GM19351 (cell line): ENCODE measurements around the gene CYP2W1.
A peak's percentile ranks its signal among the peaks of the same experiment; 100 is the strongest.

ENCODE experiments used
- ATAC-seq: cut with Tn5 transposase; IDR thresholded peaks from one replicate; pipeline ENCODE4 v1.9.1; 2021; ENCODE audit warnings: mild to moderate bottlenecking, moderate library complexity; ENCODE audit not compliant: unreplicated experiment

CYP2W1 gene

GRCh38 chr7:1014681-1015080, 31.7 kb downstream of the CYP2W1 start:
- ATAC-seq, result no peak

- ATAC-seq, result no peak
These were observed 32.5 kb downstream of the CYP2W1 start for GRCh38 chr7:1015196-1016121.

- ATAC-seq, result no peak
These were observed 33.9 kb downstream of the CYP2W1 start for GRCh38 chr7:1016577-1017531.

GRCh38 chr7:1017586-1018333, 34.8 kb downstream of the CYP2W1 start:
- ATAC-seq, result no peak

- ATAC-seq, result no peak
These were observed 35.3 kb downstream of the CYP2W1 start for GRCh38 chr7:1018334-1018695.

- ATAC-seq, result no peak
These were observed 36.3 kb downstream of the CYP2W1 start for GRCh38 chr7:1019255-1019785.

GRCh38 chr7:1019789-1020610, 37.0 kb downstream of the CYP2W1 start:
- no peak for ATAC-seq

- ATAC-seq, result no peak
These were observed 37.9 kb downstream of the CYP2W1 start for GRCh38 chr7:1020849-1021251.

- ATAC-seq, result no peak
These were observed 38.4 kb downstream of the CYP2W1 start for GRCh38 chr7:1021366-1021765.

- ATAC-seq, result no peak
These were observed 39.0 kb downstream of the CYP2W1 start for GRCh38 chr7:1021931-1022330.

GRCh38 chr7:1022356-1022755, 39.4 kb downstream of the CYP2W1 start:
- no peak for ATAC-seq

GRCh38 chr7:1022801-1023465, 40.0 kb downstream of the CYP2W1 start:
- ATAC-seq, result no peak

GRCh38 chr7:1024331-1024841, 41.4 kb downstream of the CYP2W1 start:
- ATAC-seq, result peak; percentile 64

GRCh38 chr7:1024876-1025742, 42.1 kb downstream of the CYP2W1 start:
- ATAC-seq, result no peak

GRCh38 chr7:1025743-1026581, 43.0 kb downstream of the CYP2W1 start:
- ATAC-seq, result no peak

GRCh38 chr7:1026721-1027161, 43.8 kb downstream of the CYP2W1 start:
- ATAC-seq, result no peak
